Common myeloid progenitor, CD34-positive (primary cell): ENCODE results near the gene FES.

Experiments used
- CTCF ChIA-PET: fragments of 350-600 bp; sonication (Branson Sonifier 250); formaldehyde crosslinking; loops from one replicate; lab custom pipeline; 2021; ENCODE audit warnings: antibody characterized with exemption; lab: Charles Lee
- POLR2A ChIA-PET: fragments of 350-600 bp; sonication (Branson Sonifier 250); formaldehyde crosslinking; loops from one replicate; lab custom pipeline; 2021; ENCODE audit warnings: antibody characterized with exemption; lab: Charles Lee
- DNase-seq, 3 donors: peaks; one replicate each; pipeline versions ENCODE4 v3.0.0 to v3.0.0-alpha.2; 2013
- H3K27ac ChIP-seq, 2 experiments: 1 replicate in 1 of 2; 2 replicates in 1 of 2; pipeline ENCODE4 v1.7.0; 2013; ENCODE audit warnings: inconsistent platforms in 2 of 2, low read length in 2 of 2, mild to moderate bottlenecking in 2 of 2, low read depth in 1 of 2, moderate library complexity in 1 of 2; ENCODE audit not compliant: severe bottlenecking in 2 of 2, insufficient read depth in 1 of 2, poor library complexity in 1 of 2
- H3K27me3 ChIP-seq, 5 experiments: replicated peaks in 2 of 5; 1 replicate in 3 of 5; 2 replicates in 2 of 5; pipeline versions ENCODE4 v1.6.1 to v1.7.0; 2013; ENCODE audit warnings: low read length in 4 of 5, mild to moderate bottlenecking in 2 of 5, moderate library complexity in 2 of 5, inconsistent platforms in 1 of 5; ENCODE audit not compliant: insufficient read depth in 5 of 5, control insufficient read depth in 4 of 5
- H3K36me3 ChIP-seq, 4 experiments: 1 replicate in 2 of 4; 2 replicates in 2 of 4; pipeline versions ENCODE4 v1.6.1 to v1.7.0; 2013; ENCODE audit warnings: low read length in 3 of 4, control low read depth in 1 of 4, mild to moderate bottlenecking in 1 of 4; ENCODE audit not compliant: control insufficient read depth in 4 of 4, insufficient read depth in 4 of 4
- H3K4me1 ChIP-seq, 4 experiments: 1 replicate in 3 of 4; 2 replicates in 1 of 4; pipeline versions ENCODE4 v1.6.1 to v1.7.1; 2013; ENCODE audit warnings: low read length in 3 of 4, mild to moderate bottlenecking in 3 of 4, control low read depth in 1 of 4, inconsistent platforms in 1 of 4, moderate library complexity in 1 of 4; ENCODE audit not compliant: control insufficient read depth in 4 of 4, insufficient read depth in 4 of 4; ENCODE audit errors: control extremely low read depth in 1 of 4
- H3K4me3 ChIP-seq, 7 experiments: 1 replicate in 4 of 7; 2 replicates in 3 of 7; pipeline versions ENCODE4 v1.5.1 to v1.7.0; 2013; ENCODE audit warnings: mild to moderate bottlenecking in 7 of 7, low read length in 6 of 7, moderate library complexity in 6 of 7, inconsistent platforms in 2 of 7, low read depth in 2 of 7, control low read depth in 1 of 7; ENCODE audit not compliant: insufficient read depth in 4 of 7, control insufficient read depth in 1 of 7; ENCODE audit errors: extremely low read depth in 1 of 7
- H3K9me3 ChIP-seq, 5 experiments: 1 replicate in 4 of 5; 2 replicates in 1 of 5; pipeline versions ENCODE4 v1.6.1 to v1.7.1; 2013; ENCODE audit warnings: low read length in 4 of 5, mild to moderate bottlenecking in 2 of 5, inconsistent platforms in 1 of 5, low read depth in 1 of 5, moderate library complexity in 1 of 5; ENCODE audit not compliant: control insufficient read depth in 4 of 5, insufficient read depth in 2 of 5; ENCODE audit errors: control extremely low read depth in 1 of 5
- WGBS: methylation state at CpG from one replicate; pipeline ENCODE4 v1.1.5; 2013; ENCODE audit not compliant: insufficient coverage; 5-methylcytosine and 5-hydroxymethylcytosine counted together

Gene FES

GRCh38 chr15:90936823-90937222 is 52.5 kb downstream of the FES start:
- H3K4me3 ChIP-seq: no peak overlapping the region
- peaks cover 19 to 36% (median 29%) of the 10 kb centered on the region in 4 experiments for H3K36me3 ChIP-seq
- no peaks in the 10 kb centered on the region for H3K27me3 ChIP-seq
- no peak overlapping the region for H3K27ac ChIP-seq
- POLR2A ChIA-PET: no interaction called here
- CTCF ChIA-PET: interaction anchor here (1.0 to 13.1 kb wide), 4 partner anchors 11 to 72 kb away, joined by 3 to 258 read pairs (median 98); partner anchors contain the start of genes MAN2A2 and RCCD1
- peaks cover 4 to 39% (median 35%) of the 10 kb centered on the region in 4 experiments for H3K4me1 ChIP-seq
- 100% methylated on average over 1 of the region's 1 CpG for WGBS
- no peaks in the 10 kb centered on the region for H3K9me3 ChIP-seq
- DNase-seq: no peak

GRCh38 chr15:90938261-90938660 is 54.0 kb downstream of the FES start:
- Histone ChIP-seq H3K27ac (no peak overlapping the region), H3K27me3 (no peaks in the 10 kb centered on the region), H3K4me3 (no peak overlapping the region), H3K4me1 (peaks cover 4 to 29% (median 28%) of the 10 kb centered on the region in 4 experiments), H3K9me3 (no peaks in the 10 kb centered on the region), H3K36me3 (peaks cover 19 to 50% (median 40%) of the 10 kb centered on the region in 4 experiments)
- ChIA-PET POLR2A (no interaction called here), CTCF (interaction anchor here (1.2 to 13.1 kb wide), 3 partner anchors 10 to 52 kb away, joined by 5 to 134 read pairs (median 62); partner anchors contain the start of gene RCCD1)
- DNase-seq: no peak
- WGBS: 100% methylated on average over 4 of the region's 5 CpGs

DNA sequence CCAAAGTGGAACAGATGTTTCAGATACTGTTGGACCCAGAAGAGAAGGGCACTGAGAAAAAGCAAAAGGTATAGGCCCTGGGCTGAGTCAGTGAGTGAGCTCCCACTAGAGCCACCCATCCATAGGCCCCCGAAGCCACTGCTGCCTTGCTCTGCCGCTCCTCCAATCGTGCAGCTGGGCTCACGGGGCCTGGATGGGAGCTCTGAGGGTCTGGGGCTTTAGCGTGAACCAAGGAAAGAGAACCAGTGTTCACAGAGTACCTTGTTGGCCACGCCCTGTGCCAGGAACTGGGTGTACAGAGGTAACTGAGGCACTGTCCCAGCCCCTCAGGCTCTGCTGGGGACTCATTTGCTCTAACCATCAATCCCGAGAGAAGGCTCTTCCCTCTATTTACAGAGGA is 55.5 kb downstream of the FES start:
- POLR2A ChIA-PET: interaction anchor here (1.3 kb wide), 1 partner anchor 9 kb away, joined by 3 read pairs; no protein-coding TSS in a partner anchor
- no peak overlapping the region for H3K4me3 ChIP-seq
- 83% methylated on average over 6 of the region's 7 CpGs for WGBS
- H3K9me3 ChIP-seq: no peaks in the 10 kb centered on the region
- no peak overlapping the region for H3K27ac ChIP-seq
- H3K4me1 ChIP-seq: peaks cover 0 to 21% (median 17%) of the 10 kb centered on the region in 4 experiments
- no peak for DNase-seq
- CTCF ChIA-PET: interaction anchor here (2.0 to 13.1 kb wide), 3 partner anchors 8 to 18 kb away, joined by 5 to 134 read pairs (median 62); partner anchors contain the start of gene RCCD1
- H3K27me3 ChIP-seq: no peaks in the 10 kb centered on the region
- peaks cover 19 to 65% (median 47%) of the 10 kb centered on the region in 4 experiments for H3K36me3 ChIP-seq

DNA sequence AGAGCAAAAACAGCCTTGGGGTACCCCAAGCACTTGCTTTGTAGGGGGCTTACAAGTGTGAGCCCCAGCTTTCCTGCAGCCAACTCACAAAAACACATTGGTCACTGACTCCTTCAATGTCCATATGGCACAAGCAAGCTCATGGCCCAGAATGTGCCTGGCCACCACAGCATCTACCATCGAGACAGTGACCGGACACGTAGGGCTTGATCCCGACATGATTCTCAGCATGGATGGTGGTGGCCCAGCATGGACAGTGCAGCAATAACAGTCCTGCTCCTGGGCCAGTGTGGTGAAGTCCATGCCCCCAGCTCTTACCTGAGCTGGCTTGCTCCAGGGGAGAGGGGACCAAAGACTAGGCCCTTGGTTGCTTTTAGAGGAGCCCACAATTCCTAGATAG is 56.7 kb downstream of the FES start:
- H3K4me1 ChIP-seq: peaks cover 0 to 11% (median 7%) of the 10 kb centered on the region in 4 experiments
- CTCF ChIA-PET: interaction anchor here (2.0 to 13.1 kb wide), 2 partner anchors 9 to 16 kb away, joined by 5 to 134 read pairs; partner anchors contain the start of gene RCCD1
- H3K27me3 ChIP-seq: no peaks in the 10 kb centered on the region
- POLR2A ChIA-PET: no interaction called here
- 100% methylated on average over 2 of the region's 4 CpGs for WGBS
- no peaks in the 10 kb centered on the region for H3K9me3 ChIP-seq
- DNase-seq: no peak
- H3K4me3 ChIP-seq: no peak overlapping the region
- no peak overlapping the region for H3K27ac ChIP-seq
- peaks cover 19 to 71% (median 50%) of the 10 kb centered on the region in 4 experiments for H3K36me3 ChIP-seq

GRCh38 chr15:90942354-90943120 is 58.2 kb downstream of the FES start:
- Histone ChIP-seq H3K4me1 (no peaks in the 10 kb centered on the region), H3K27ac (no peak overlapping the region), H3K36me3 (peaks cover 12 to 78% (median 58%) of the 10 kb centered on the region in 4 experiments), H3K27me3 (no peaks in the 10 kb centered on the region), H3K9me3 (no peaks in the 10 kb centered on the region), H3K4me3 (no peak overlapping the region)
- CTCF ChIA-PET: interaction anchor here (0.8 to 13.1 kb wide), 4 partner anchors 8 to 43 kb away, joined by 3 to 134 read pairs (median 15); partner anchors contain the start of genes HDDC3, RCCD1 and UNC45A
- no peak for DNase-seq
- WGBS: 94% methylated on average over 8 of the region's 12 CpGs
- POLR2A ChIA-PET: no interaction called here

DNA sequence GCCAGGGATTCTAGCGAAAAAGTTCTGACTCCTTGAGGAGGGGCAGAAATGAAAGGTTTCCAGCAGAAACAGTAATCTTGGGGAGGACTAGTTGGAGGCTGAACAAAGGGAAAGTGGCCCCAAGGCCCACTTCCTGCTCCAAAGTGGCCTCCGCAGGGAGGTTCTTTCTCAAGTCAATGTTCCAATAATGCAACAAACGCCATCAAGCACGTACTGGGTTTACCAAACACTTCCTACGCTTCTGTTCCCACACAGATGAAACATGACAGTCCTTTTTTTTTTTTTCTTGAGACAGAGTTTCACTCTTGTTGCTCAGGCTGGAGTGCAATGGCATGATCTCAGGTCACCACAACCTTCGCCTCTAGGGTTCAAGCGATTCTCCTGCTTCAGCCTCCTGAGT is 60.8 kb downstream of the FES start:
- ChIA-PET POLR2A (no interaction called here), CTCF (interaction anchor here (1.4 to 4.0 kb wide), 3 partner anchors 9 to 13 kb away, joined by 5 to 24 read pairs (median 7); partner anchors contain the start of genes HDDC3, RCCD1 and UNC45A)

More for the DNA sequence above, 60.8 kb downstream of the FES start:
- peaks cover 0 to 13% (median 11%) of the 10 kb centered on the region in 4 experiments for H3K4me1 ChIP-seq
- no peak overlapping the region for H3K27ac ChIP-seq
- 98% methylated on average over 5 of the region's 7 CpGs for WGBS
- peaks cover 16 to 79% (median 59%) of the 10 kb centered on the region in 4 experiments for H3K36me3 ChIP-seq
- DNase-seq: no peak
- no peaks in the 10 kb centered on the region for H3K9me3 ChIP-seq
- no peaks in the 10 kb centered on the region for H3K27me3 ChIP-seq
- H3K4me3 ChIP-seq: no peak overlapping the region
